ENCODE results near the gene NTM. TPM values are rescaled to one million over a fixed set of nuclear protein-coding genes. Genes with fewer than 3 reads are reported as not detected.

NTM gene
- polyA plus RNA-seq, 1 donor (not counting 4 experiments of a cell fraction or from before 2014, with no cell fraction given): 47.9 TPM

DNA sequence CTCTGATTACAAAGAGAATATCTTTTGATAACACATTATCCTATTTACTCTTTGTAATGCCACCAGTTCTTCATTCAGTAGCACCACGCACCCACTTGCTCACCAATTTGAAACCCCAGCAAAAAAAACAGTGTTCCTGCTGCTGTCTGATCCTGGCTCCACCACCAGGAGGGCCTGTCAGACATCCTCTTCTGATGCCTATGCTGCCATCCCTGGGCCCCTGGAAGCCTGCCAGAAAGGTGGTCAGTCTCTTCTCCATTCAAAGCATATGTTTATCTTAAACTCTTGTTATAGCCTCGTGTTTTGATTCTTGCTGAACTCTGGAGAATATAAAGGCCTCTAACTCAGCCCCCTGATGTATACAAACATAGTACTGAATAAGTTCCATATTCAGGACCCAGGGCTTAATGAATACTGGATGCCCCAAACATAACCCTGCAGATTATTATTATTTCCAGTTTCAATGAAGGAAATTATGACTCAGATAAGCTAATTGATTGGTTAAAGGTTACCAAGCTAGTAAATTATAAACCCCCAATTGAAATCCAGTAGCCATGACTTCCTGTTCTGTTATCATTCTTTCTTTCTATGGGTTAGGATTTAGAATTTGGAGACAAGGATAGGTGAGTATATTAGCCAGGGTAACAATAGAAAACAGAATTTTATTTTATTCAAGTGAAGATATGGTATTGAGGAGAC is 116.7 kb downstream of the NTM start:
- Histone ChIP-seq H3K9me3 (ENCODE audit: control insufficient read depth, low read depth, low read length) (no peaks in the 10 kb centered on the region), H3K9me1 (ENCODE audit: control insufficient read depth, extremely low read depth, insufficient read depth, low read length) (no peaks in the 10 kb centered on the region), H3K36me3 (ENCODE audit: control insufficient read depth in 2 of 2, extremely low read depth in 1 of 2, insufficient read depth in 2 of 2, low read length in 2 of 2) (no peaks in the 10 kb centered on the region), H4K20me1 (ENCODE audit: control insufficient read depth, extremely low read depth, insufficient read depth, low read length) (no peaks in the 10 kb centered on the region), H3K27ac (ENCODE audit: control insufficient read depth, insufficient read depth, low read length) (no peak overlapping the region), H3K9ac (ENCODE audit: control insufficient read depth, extremely low read depth, insufficient read depth, low read length) (no peak overlapping the region), H3K4me3 (ENCODE audit: control insufficient read depth in 2 of 3, extremely low read depth in 1 of 3, insufficient read depth in 2 of 3, low read depth in 1 of 3, low read length in 3 of 3) (no peak overlapping the region), H3K4me1 (ENCODE audit: control insufficient read depth, extremely low read depth, insufficient read depth, low read length) (peaks cover 4% of the 10 kb centered on the region), H3K4me2 (ENCODE audit: control insufficient read depth, extremely low read depth, insufficient read depth, low read depth, low read length) (no peak overlapping the region), H3K27me3 (ENCODE audit: control insufficient read depth, extremely low read depth, insufficient read depth, low read length) (no peaks in the 10 kb centered on the region), H2AFZ (ENCODE audit: control insufficient read depth, low read length) (no peak overlapping the region), H3K79me2 (ENCODE audit: control insufficient read depth, insufficient read depth, low read length) (no peaks in the 10 kb centered on the region)
- FAIRE-seq: no peak
- TF ChIP-seq, protein P1, sequence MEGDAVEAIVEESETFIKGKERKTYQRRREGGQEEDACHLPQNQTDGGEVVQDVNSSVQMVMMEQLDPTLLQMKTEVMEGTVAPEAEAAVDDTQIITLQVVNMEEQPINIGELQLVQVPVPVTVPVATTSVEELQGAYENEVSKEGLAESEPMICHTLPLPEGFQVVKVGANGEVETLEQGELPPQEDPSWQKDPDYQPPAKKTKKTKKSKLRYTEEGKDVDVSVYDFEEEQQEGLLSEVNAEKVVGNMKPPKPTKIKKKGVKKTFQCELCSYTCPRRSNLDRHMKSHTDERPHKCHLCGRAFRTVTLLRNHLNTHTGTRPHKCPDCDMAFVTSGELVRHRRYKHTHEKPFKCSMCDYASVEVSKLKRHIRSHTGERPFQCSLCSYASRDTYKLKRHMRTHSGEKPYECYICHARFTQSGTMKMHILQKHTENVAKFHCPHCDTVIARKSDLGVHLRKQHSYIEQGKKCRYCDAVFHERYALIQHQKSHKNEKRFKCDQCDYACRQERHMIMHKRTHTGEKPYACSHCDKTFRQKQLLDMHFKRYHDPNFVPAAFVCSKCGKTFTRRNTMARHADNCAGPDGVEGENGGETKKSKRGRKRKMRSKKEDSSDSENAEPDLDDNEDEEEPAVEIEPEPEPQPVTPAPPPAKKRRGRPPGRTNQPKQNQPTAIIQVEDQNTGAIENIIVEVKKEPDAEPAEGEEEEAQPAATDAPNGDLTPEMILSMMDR (optimal IDR thresholded peaks at IDR 0.05 in 1 of 3, IDR thresholded peaks at IDR 0.05 in 1 of 3, conservative IDR thresholded peaks at IDR 0.05 in 1 of 3; ENCODE audit: extremely low read depth in 1 of 3, insufficient read depth in 2 of 3, low read length in 3 of 3): no peak
- no peak for TF ChIP-seq EZH2 (IDR thresholded peaks at IDR 0.05; ENCODE audit: low read length)
- no peak for DNase-seq (ENCODE audit: low read depth, low spot score)
- dilution Hi-C loops (cut with MboI; ENCODE audit: extremely low pct_ligation_motif_present, low sequenced_read_pairs): no loop called here

- Histone ChIP-seq H3K4me1 (ENCODE audit: control insufficient read depth, extremely low read depth, insufficient read depth, low read length) (peaks cover 4% of the 10 kb centered on the region), H3K27ac (ENCODE audit: control insufficient read depth, insufficient read depth, low read length) (no peak overlapping the region), H2AFZ (ENCODE audit: control insufficient read depth, low read length) (no peak overlapping the region), H3K9me3 (ENCODE audit: control insufficient read depth, low read depth, low read length) (no peaks in the 10 kb centered on the region), H3K79me2 (ENCODE audit: control insufficient read depth, insufficient read depth, low read length) (no peaks in the 10 kb centered on the region), H4K20me1 (ENCODE audit: control insufficient read depth, extremely low read depth, insufficient read depth, low read length) (no peaks in the 10 kb centered on the region), H3K4me3 (ENCODE audit: control insufficient read depth in 2 of 3, extremely low read depth in 1 of 3, insufficient read depth in 2 of 3, low read depth in 1 of 3, low read length in 3 of 3) (no peak overlapping the region), H3K9ac (ENCODE audit: control insufficient read depth, extremely low read depth, insufficient read depth, low read length) (no peak overlapping the region), H3K9me1 (ENCODE audit: control insufficient read depth, extremely low read depth, insufficient read depth, low read length) (no peaks in the 10 kb centered on the region), H3K4me2 (ENCODE audit: control insufficient read depth, extremely low read depth, insufficient read depth, low read depth, low read length) (no peak overlapping the region), H3K27me3 (ENCODE audit: control insufficient read depth, extremely low read depth, insufficient read depth, low read length) (no peaks in the 10 kb centered on the region), H3K36me3 (ENCODE audit: control insufficient read depth in 2 of 2, extremely low read depth in 1 of 2, insufficient read depth in 2 of 2, low read length in 2 of 2) (no peaks in the 10 kb centered on the region)
- no peak for TF ChIP-seq EZH2 (IDR thresholded peaks at IDR 0.05; ENCODE audit: low read length)
- TF ChIP-seq, protein P1 (optimal IDR thresholded peaks at IDR 0.05 in 1 of 3, IDR thresholded peaks at IDR 0.05 in 1 of 3, conservative IDR thresholded peaks at IDR 0.05 in 1 of 3; ENCODE audit: extremely low read depth in 1 of 3, insufficient read depth in 2 of 3, low read length in 3 of 3): no peak
- dilution Hi-C loops (cut with MboI; ENCODE audit: extremely low pct_ligation_motif_present, low sequenced_read_pairs): no loop called here
- FAIRE-seq (no peak), DNase-seq (ENCODE audit: low read depth, low spot score) (no peak)
These were observed 117.8 kb downstream of the NTM start for GRCh38 chr11:131488238-131488637.
